ENCODE results near the gene ALPI. TPM values are rescaled to one million over a fixed set of nuclear protein-coding genes. Genes with fewer than 3 reads are reported as not detected.

Gene ALPI
- total and polyA plus RNA-seq, 2 donors (not counting 3 experiments of a cell fraction or from before 2014, with no cell fraction given), result not detected

GRCh38 chr2:232488721-232489300, 32.9 kb downstream of the ALPI start:
- no peak overlapping the region for H2AFZ ChIP-seq (ENCODE audit: low read depth, low read length)
- CTCF ChIA-PET, result no interaction called here
- peaks cover 32 to 48% of the 10 kb centered on the region in 2 experiments for H3K27me3 ChIP-seq (ENCODE audit: control insufficient read depth in 2 of 2, insufficient read depth in 2 of 2, low read length in 2 of 2)
- intact Hi-C loops (cut with micrococcal nuclease) (no loop called here), dilution Hi-C loops (cut with MboI; ENCODE audit: extremely low pct_ligation_motif_present, low sequenced_read_pairs) (no loop called here)
- H3K9ac ChIP-seq (replicated peaks; ENCODE audit: extremely low read depth, insufficient read depth, low read length), result no peak overlapping the region
- H3K36me3 ChIP-seq (ENCODE audit: control insufficient read depth in 2 of 2, extremely low read depth in 1 of 2, insufficient read depth in 2 of 2, low read length in 2 of 2), result no peaks in the 10 kb centered on the region
- H3K9me3 ChIP-seq (replicated peaks; ENCODE audit: control insufficient read depth, insufficient read depth, low read length), result no peaks in the 10 kb centered on the region
- BruUV-seq (replicated peaks), result no TSS peak
- H3K9me1 ChIP-seq (replicated peaks; ENCODE audit: control insufficient read depth, extremely low read depth, insufficient read depth, low read length), result no peaks in the 10 kb centered on the region
- H3K4me2 ChIP-seq (ENCODE audit: insufficient read depth, low read length), result no peak overlapping the region
- DNase-seq (ENCODE audit: low read depth, low spot score), result no peak
- POLR2A ChIA-PET, result no interaction called here
- no peak for FAIRE-seq
- H3K4me3 ChIP-seq (replicated peaks in 1 of 3; ENCODE audit: insufficient read depth in 1 of 3, low read depth in 1 of 3, low read length in 3 of 3), result no peak overlapping the region
- H3K79me2 ChIP-seq (ENCODE audit: control insufficient read depth, insufficient read depth, low read length), result no peaks in the 10 kb centered on the region
- H3K27ac ChIP-seq (ENCODE audit: insufficient read depth, low read depth, low read length), result no peak overlapping the region
- TF ChIP-seq POLR2AphosphoS5 (IDR thresholded peaks at IDR 0.05; ENCODE audit: insufficient read depth, low read depth, low read length) (no peak), MAX (IDR thresholded peaks at IDR 0.05; ENCODE audit: insufficient read depth, insufficient read length) (no peak), GATA2 (IDR thresholded peaks at IDR 0.05; ENCODE audit: insufficient read depth, insufficient read length, low read depth, low read length) (no peak), MYC (IDR thresholded peaks at IDR 0.05; ENCODE audit: low read depth, low read length) (no peak), EZH2 (IDR thresholded peaks at IDR 0.05; ENCODE audit: borderline replicate concordance, low read depth, low read length, severe bottlenecking) (no peak), JUN (IDR thresholded peaks at IDR 0.05; ENCODE audit: borderline replicate concordance, insufficient read depth, insufficient read length, low read depth) (no peak)
- H3K4me1 ChIP-seq (ENCODE audit: control insufficient read depth, extremely low read depth, insufficient read depth, low read length), result no peaks in the 10 kb centered on the region
- no peaks in the 10 kb centered on the region for H4K20me1 ChIP-seq (replicated peaks; ENCODE audit: control insufficient read depth, extremely low read depth, insufficient read depth, low read length)

- Histone ChIP-seq H3K27ac (ENCODE audit: insufficient read depth, low read depth, low read length) (no peak overlapping the region), H3K27me3 (ENCODE audit: control insufficient read depth in 2 of 2, insufficient read depth in 2 of 2, low read length in 2 of 2) (peaks cover 29 to 43% of the 10 kb centered on the region in 2 experiments), H3K9me1 (replicated peaks; ENCODE audit: control insufficient read depth, extremely low read depth, insufficient read depth, low read length) (no peaks in the 10 kb centered on the region), H3K9me3 (replicated peaks; ENCODE audit: control insufficient read depth, insufficient read depth, low read length) (no peaks in the 10 kb centered on the region), H3K79me2 (ENCODE audit: control insufficient read depth, insufficient read depth, low read length) (no peaks in the 10 kb centered on the region), H4K20me1 (replicated peaks; ENCODE audit: control insufficient read depth, extremely low read depth, insufficient read depth, low read length) (no peaks in the 10 kb centered on the region), H3K4me3 (replicated peaks in 1 of 3; ENCODE audit: insufficient read depth in 1 of 3, low read depth in 1 of 3, low read length in 3 of 3) (no peak overlapping the region), H2AFZ (ENCODE audit: low read depth, low read length) (no peak overlapping the region), H3K36me3 (ENCODE audit: control insufficient read depth in 2 of 2, extremely low read depth in 1 of 2, insufficient read depth in 2 of 2, low read length in 2 of 2) (no peaks in the 10 kb centered on the region), H3K4me2 (ENCODE audit: insufficient read depth, low read length) (no peak overlapping the region), H3K4me1 (ENCODE audit: control insufficient read depth, extremely low read depth, insufficient read depth, low read length) (no peaks in the 10 kb centered on the region), H3K9ac (replicated peaks; ENCODE audit: extremely low read depth, insufficient read depth, low read length) (no peak overlapping the region)
- BruUV-seq (replicated peaks), result no TSS peak
- ChIA-PET POLR2A (no interaction called here), CTCF (interaction anchor here (1.2 kb wide), 1 partner anchor 64 kb away, joined by 4 read pairs; no protein-coding TSS in a partner anchor)
- FAIRE-seq, result no peak
- intact Hi-C loops (cut with micrococcal nuclease), result no loop called here
- DNase-seq (ENCODE audit: low read depth, low spot score), result no peak
- dilution Hi-C loops (cut with MboI; ENCODE audit: extremely low pct_ligation_motif_present, low sequenced_read_pairs), result no loop called here
- TF ChIP-seq GATA2 (IDR thresholded peaks at IDR 0.05; ENCODE audit: insufficient read depth, insufficient read length, low read depth, low read length), result no peak
- TF ChIP-seq EZH2 (IDR thresholded peaks at IDR 0.05; ENCODE audit: borderline replicate concordance, low read depth, low read length, severe bottlenecking), result no peak
- no peak for TF ChIP-seq MYC (IDR thresholded peaks at IDR 0.05; ENCODE audit: low read depth, low read length)
- TF ChIP-seq POLR2AphosphoS5 (IDR thresholded peaks at IDR 0.05; ENCODE audit: insufficient read depth, low read depth, low read length), result no peak
- TF ChIP-seq MAX (IDR thresholded peaks at IDR 0.05; ENCODE audit: insufficient read depth, insufficient read length), result no peak
- TF ChIP-seq FOS (IDR thresholded peaks at IDR 0.05; ENCODE audit: borderline replicate concordance, insufficient read depth, low read length), result no peak
- TF ChIP-seq POLR2A (IDR thresholded peaks at IDR 0.05; ENCODE audit: low read depth, low read length), result no peak
- TF ChIP-seq JUN (IDR thresholded peaks at IDR 0.05; ENCODE audit: borderline replicate concordance, insufficient read depth, insufficient read length, low read depth), result no peak
- no peak for TF ChIP-seq CTCF (IDR thresholded peaks at IDR 0.05; ENCODE audit: extremely low read depth in 1 of 2, insufficient read depth in 1 of 2, low read depth in 1 of 2, low read length in 2 of 2)
Measured at GRCh38 chr2:232489516-232490220, 33.7 kb downstream of the ALPI start.

Data from endothelial cell of umbilical vein (primary cell).